IPS-NIHi11 (cell line): ENCODE results near the gene MAP4K4.
A peak's percentile ranks its signal among the peaks of the same experiment; 100 is the strongest.
"Not testable (repeated sequence)": the region's sequence is repeated elsewhere in the genome, so short reads cannot be mapped to it uniquely, and the experiment has no call there.

ENCODE experiments used
- DNase-seq: peaks from one replicate; pipeline ENCODE4 v3.0.0; 2012; ENCODE audit warnings: mixed read lengths, low spot score

MAP4K4 gene

GRCh38 chr2:101768556-101769220 lies 71.2 kb downstream of the MAP4K4 start:
- DNase-seq, result no peak

GRCh38 chr2:101769726-101770125 lies 72.2 kb downstream of the MAP4K4 start:
- DNase-seq, result not testable (repeated sequence)

GRCh38 chr2:101770726-101771125 lies 73.2 kb downstream of the MAP4K4 start:
- peak; percentile 37 for DNase-seq

GRCh38 chr2:101771227-101771902 lies 73.9 kb downstream of the MAP4K4 start:
- DNase-seq, result no peak

- no peak for DNase-seq
These were observed 74.4 kb downstream of the MAP4K4 start for GRCh38 chr2:101771910-101772321.

GRCh38 chr2:101773137-101773536 lies 75.6 kb downstream of the MAP4K4 start:
- DNase-seq, result peak; percentile 38

GRCh38 chr2:101773961-101774360 lies 76.5 kb downstream of the MAP4K4 start:
- not testable (repeated sequence) for DNase-seq

- DNase-seq, result no peak
These were observed 77.6 kb downstream of the MAP4K4 start for GRCh38 chr2:101775092-101775491.

- DNase-seq, result no peak
These were observed 78.1 kb downstream of the MAP4K4 start for GRCh38 chr2:101775636-101776035.

GRCh38 chr2:101776172-101777043 lies 78.9 kb downstream of the MAP4K4 start:
- DNase-seq, result peak; percentile 28

- DNase-seq, result no peak
These were observed 79.8 kb downstream of the MAP4K4 start for GRCh38 chr2:101777337-101777736.

- DNase-seq, result no peak
These were observed 80.6 kb downstream of the MAP4K4 start for GRCh38 chr2:101778102-101778501.

GRCh38 chr2:101779190-101779589 lies 81.7 kb downstream of the MAP4K4 start:
- DNase-seq, result no peak

- DNase-seq, result no peak
These were observed 82.1 kb downstream of the MAP4K4 start for GRCh38 chr2:101779656-101780055.

GRCh38 chr2:101781326-101781725 lies 83.8 kb downstream of the MAP4K4 start:
- DNase-seq, result no peak

- no peak for DNase-seq
These were observed 84.4 kb downstream of the MAP4K4 start for GRCh38 chr2:101781791-101782426.

- no peak for DNase-seq
These were observed 84.9 kb downstream of the MAP4K4 start for GRCh38 chr2:101782427-101782792.

- DNase-seq, result no peak
These were observed 89.6 kb downstream of the MAP4K4 start for GRCh38 chr2:101787097-101787496.

- DNase-seq, result no peak
These were observed 91.1 kb downstream of the MAP4K4 start for GRCh38 chr2:101788565-101788964.

- DNase-seq, result no peak
These were observed 91.8 kb downstream of the MAP4K4 start for GRCh38 chr2:101788995-101789970.

- DNase-seq, result no peak
These were observed 92.9 kb downstream of the MAP4K4 start for GRCh38 chr2:101790416-101790815.
